HEK293 (cell line): ENCODE data around the gene NEURL1.

Experiments
- CTCF ChIA-PET: fragments of 350-600 bp; formaldehyde crosslinking; extraction: SDS; loops from one replicate; lab custom pipeline; 2021; ENCODE audit warnings: antibody characterized with exemption; lab: Yijun Ruan, JAX
- POLR2A ChIA-PET: fragments of 300-600 bp; formaldehyde crosslinking; extraction: SDS; loops from one replicate; lab custom pipeline; 2020; ENCODE audit warnings: antibody characterized with exemption, inconsistent platforms; lab: Yijun Ruan, JAX
- H3K27ac ChIP-seq: fragments of 200-500 bp; sonication (Bioruptor generic); 2 replicates; pipeline ENCODE4 v1.5.1; 2014; ENCODE audit warnings: low read depth, low read length, control low read depth, inconsistent platforms; ENCODE audit errors: extremely low read depth
- H3K36me3 ChIP-seq, 2 experiments: fragments of 200-500 bp in 1 of 2; sonication (Bioruptor generic) in 1 of 2; 1 replicate in 1 of 2; 2 replicates in 1 of 2; pipeline ENCODE4 v1.5.1; 2014 to 2017; ENCODE audit warnings: inconsistent platforms in 2 of 2, low read length in 2 of 2; ENCODE audit not compliant: control insufficient read depth in 2 of 2, insufficient read depth in 1 of 2
- H3K4me1 ChIP-seq: fragments of 200-500 bp; sonication (Bioruptor generic); 2 replicates; pipeline ENCODE4 v1.5.1; 2014; ENCODE audit warnings: mild to moderate bottlenecking, low read length, inconsistent platforms; ENCODE audit not compliant: control insufficient read depth, insufficient read depth
- H3K4me3 ChIP-seq: 2 replicates; pipeline ENCODE4 v1.5.1; 2011; ENCODE audit warnings: low read depth, mild to moderate bottlenecking, control low read depth, low read length, moderate library complexity
- H3K9me3 ChIP-seq: fragments of 200-500 bp; sonication (Bioruptor generic); 2 replicates; pipeline ENCODE4 v1.5.1; 2014; ENCODE audit warnings: low read depth, low read length, inconsistent platforms; ENCODE audit not compliant: control insufficient read depth, insufficient read depth
- BCL11A ChIP-seq: fragments of 450-650 bp; formaldehyde crosslinking; IDR thresholded peaks from 2 replicates; pipeline ENCODE4 v1.5.1; 2016; ENCODE audit warnings: low read depth, missing biosample characterization, missing genetic modification characterization
- HOXA7 ChIP-seq: sonication (generic); formaldehyde crosslinking; IDR thresholded peaks from 2 replicates; pipeline ENCODE4 v1.8.1; 2022; ENCODE audit warnings: missing genetic modification reagents, borderline replicate concordance
- HOXC10 ChIP-seq: sonication (generic); formaldehyde crosslinking; IDR thresholded peaks from 2 replicates; pipeline ENCODE4 v1.8.1; 2023; ENCODE audit warnings: mild to moderate bottlenecking, missing genetic modification reagents
- KLF1 ChIP-seq: fragments of 450-650 bp; formaldehyde crosslinking; IDR thresholded peaks from 2 replicates; pipeline ENCODE4 v1.5.1; 2016; ENCODE audit warnings: missing biosample characterization, missing genetic modification characterization
- MEIS1 ChIP-seq: sonication (generic); formaldehyde crosslinking; IDR thresholded peaks from 2 replicates; pipeline ENCODE4 v1.8.1; 2022; ENCODE audit warnings: missing genetic modification reagents, mild to moderate bottlenecking, borderline replicate concordance
- SP2 ChIP-seq: fragments of 450-650 bp; formaldehyde crosslinking; IDR thresholded peaks from 2 replicates; pipeline ENCODE4 v1.5.1; 2016; ENCODE audit warnings: missing biosample characterization, missing genetic modification characterization
- ZBTB48 ChIP-seq: fragments of 450-650 bp; formaldehyde crosslinking; IDR thresholded peaks from 2 replicates; pipeline ENCODE4 v1.5.1; 2016; ENCODE audit warnings: missing biosample characterization, missing genetic modification characterization
- ZEB2 ChIP-seq: fragments of 450-650 bp; formaldehyde crosslinking; IDR thresholded peaks from 2 replicates; pipeline ENCODE4 v1.5.1; 2016; ENCODE audit warnings: missing biosample characterization, missing genetic modification characterization
- ZIC2 ChIP-seq: fragments of 450-650 bp; formaldehyde crosslinking; IDR thresholded peaks from 2 replicates; pipeline ENCODE4 v1.5.1; 2016; ENCODE audit warnings: missing biosample characterization, missing genetic modification characterization
- ZNF146 ChIP-seq: fragments of 450-650 bp; formaldehyde crosslinking; IDR thresholded peaks from 2 replicates; pipeline ENCODE4 v1.5.1; 2016; ENCODE audit warnings: missing biosample characterization, missing genetic modification characterization
- ZNF157 ChIP-seq: fragments of 450-650 bp; formaldehyde crosslinking; IDR thresholded peaks from 2 replicates; pipeline ENCODE4 v1.5.1; 2016; ENCODE audit warnings: missing biosample characterization, missing genetic modification characterization
- ZNF169 ChIP-seq: fragments of 450-650 bp; formaldehyde crosslinking; IDR thresholded peaks from 2 replicates; pipeline ENCODE4 v1.5.1; 2016; ENCODE audit warnings: missing biosample characterization, missing genetic modification characterization
- ZNF223 ChIP-seq: fragments of 450-650 bp; formaldehyde crosslinking; IDR thresholded peaks from 2 replicates; pipeline ENCODE4 v1.5.1; 2016; ENCODE audit warnings: missing biosample characterization, missing genetic modification characterization
- ZNF239 ChIP-seq: fragments of 450-650 bp; formaldehyde crosslinking; IDR thresholded peaks from 2 replicates; pipeline ENCODE4 v1.5.1; 2016; ENCODE audit warnings: missing biosample characterization, missing genetic modification characterization
- ZNF274 ChIP-seq, 2 experiments: fragments of 200-500 bp in 1 of 2; fragments of 450-650 bp in 1 of 2; sonication (Bioruptor generic) in 1 of 2; formaldehyde crosslinking in 1 of 2; IDR thresholded peaks; 2 replicates each; pipeline versions ENCODE4 v1.5.1 to v1.6.1; 2014 to 2016; ENCODE audit warnings: borderline replicate concordance in 1 of 2, inconsistent platforms in 1 of 2, low read length in 1 of 2, missing biosample characterization in 1 of 2, missing genetic modification characterization in 1 of 2
- ZNF510 ChIP-seq: fragments of 450-650 bp; formaldehyde crosslinking; IDR thresholded peaks from 2 replicates; pipeline ENCODE4 v1.5.1; 2018; ENCODE audit warnings: mild to moderate bottlenecking, missing genetic modification characterization, missing biosample characterization; ENCODE audit not compliant: insufficient replicate concordance
- ZNF521 ChIP-seq: fragments of 450-650 bp; formaldehyde crosslinking; IDR thresholded peaks from 2 replicates; pipeline ENCODE4 v1.5.1; 2017; ENCODE audit warnings: missing biosample characterization, mild to moderate bottlenecking, missing genetic modification characterization
- ZNF530 ChIP-seq: fragments of 450-650 bp; formaldehyde crosslinking; IDR thresholded peaks from 2 replicates; pipeline ENCODE4 v1.5.1; 2016; ENCODE audit warnings: low read depth, missing biosample characterization, missing genetic modification characterization
- ZNF621 ChIP-seq: fragments of 450-650 bp; formaldehyde crosslinking; IDR thresholded peaks from 2 replicates; pipeline ENCODE4 v1.5.1; 2017; ENCODE audit warnings: missing biosample characterization, missing genetic modification characterization
- ZNF629 ChIP-seq: fragments of 450-650 bp; formaldehyde crosslinking; IDR thresholded peaks from 2 replicates; pipeline ENCODE4 v1.5.1; 2017; ENCODE audit warnings: missing biosample characterization, missing genetic modification characterization
- ZNF658 ChIP-seq: fragments of 450-650 bp; formaldehyde crosslinking; IDR thresholded peaks from 2 replicates; pipeline ENCODE4; 2016; ENCODE audit warnings: missing biosample characterization, missing genetic modification characterization
- ZNF660 ChIP-seq: fragments of 450-650 bp; IDR thresholded peaks from 2 replicates; pipeline ENCODE4 v1.5.1; 2018; ENCODE audit warnings: missing biosample characterization, mild to moderate bottlenecking, missing genetic modification characterization
- ZNF747 ChIP-seq: fragments of 450-650 bp; formaldehyde crosslinking; IDR thresholded peaks from 2 replicates; pipeline ENCODE4 v1.5.1; 2016; ENCODE audit warnings: missing biosample characterization, missing genetic modification characterization
- TF ChIP-seq, protein P1 (sequence below): fragments of 450-650 bp; formaldehyde crosslinking; IDR thresholded peaks from 2 replicates; pipeline ENCODE4 v1.5.1; 2016; ENCODE audit warnings: missing biosample characterization, missing genetic modification characterization
- TF ChIP-seq, protein P2 (sequence below): fragments of 450-650 bp; formaldehyde crosslinking; IDR thresholded peaks from 2 replicates; pipeline ENCODE4 v1.5.1; 2016; ENCODE audit warnings: missing biosample characterization, missing genetic modification characterization
- TF ChIP-seq, protein P3 (sequence below): fragments of 450-650 bp; formaldehyde crosslinking; IDR thresholded peaks from 2 replicates; pipeline ENCODE4 v1.5.1; 2016; ENCODE audit warnings: missing biosample characterization, missing genetic modification characterization

NEURL1 gene

DNA sequence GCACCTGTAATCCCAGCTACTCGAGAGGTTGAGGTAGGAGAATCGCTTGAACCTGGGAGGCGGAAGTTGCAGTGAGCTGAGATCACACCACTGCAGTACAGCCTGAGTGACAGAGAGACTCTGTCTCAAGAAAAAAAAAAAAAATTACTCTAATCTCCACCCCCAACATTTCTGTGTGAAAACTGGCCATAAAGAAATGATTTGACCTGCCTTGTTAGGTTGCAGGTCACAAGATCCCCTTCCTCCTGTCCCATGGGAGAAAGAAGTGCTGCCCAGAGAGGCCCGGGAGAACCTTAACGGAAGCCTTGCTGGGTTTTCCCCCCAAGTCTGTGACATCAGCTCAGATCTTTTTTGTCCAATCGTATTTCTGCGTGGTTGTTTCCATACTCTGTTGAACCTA, 26.1 kb upstream of the NEURL1 start (continued):
- TF ChIP-seq, protein P1, sequence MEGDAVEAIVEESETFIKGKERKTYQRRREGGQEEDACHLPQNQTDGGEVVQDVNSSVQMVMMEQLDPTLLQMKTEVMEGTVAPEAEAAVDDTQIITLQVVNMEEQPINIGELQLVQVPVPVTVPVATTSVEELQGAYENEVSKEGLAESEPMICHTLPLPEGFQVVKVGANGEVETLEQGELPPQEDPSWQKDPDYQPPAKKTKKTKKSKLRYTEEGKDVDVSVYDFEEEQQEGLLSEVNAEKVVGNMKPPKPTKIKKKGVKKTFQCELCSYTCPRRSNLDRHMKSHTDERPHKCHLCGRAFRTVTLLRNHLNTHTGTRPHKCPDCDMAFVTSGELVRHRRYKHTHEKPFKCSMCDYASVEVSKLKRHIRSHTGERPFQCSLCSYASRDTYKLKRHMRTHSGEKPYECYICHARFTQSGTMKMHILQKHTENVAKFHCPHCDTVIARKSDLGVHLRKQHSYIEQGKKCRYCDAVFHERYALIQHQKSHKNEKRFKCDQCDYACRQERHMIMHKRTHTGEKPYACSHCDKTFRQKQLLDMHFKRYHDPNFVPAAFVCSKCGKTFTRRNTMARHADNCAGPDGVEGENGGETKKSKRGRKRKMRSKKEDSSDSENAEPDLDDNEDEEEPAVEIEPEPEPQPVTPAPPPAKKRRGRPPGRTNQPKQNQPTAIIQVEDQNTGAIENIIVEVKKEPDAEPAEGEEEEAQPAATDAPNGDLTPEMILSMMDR (tag by site-specific recombination), result no peak

DNA sequence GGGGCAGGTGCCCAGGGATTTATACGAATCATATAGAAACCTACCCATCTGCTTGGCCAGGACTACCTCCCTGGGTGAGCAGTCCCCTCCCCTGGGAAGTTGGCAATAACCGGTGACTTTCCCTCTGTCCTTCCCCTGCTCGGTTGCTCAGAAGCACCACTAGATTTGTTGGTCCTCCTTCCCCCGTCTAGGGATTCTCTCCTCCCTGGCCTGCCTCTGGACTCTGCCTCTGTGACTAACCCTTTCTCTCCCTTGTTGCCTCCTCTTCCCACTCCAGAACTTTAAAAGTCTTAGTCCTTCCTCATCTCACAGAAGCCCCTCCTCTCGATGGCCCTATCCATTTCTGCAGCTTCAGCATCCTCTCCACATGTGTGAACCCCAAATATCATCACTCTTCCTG, 24.3 kb upstream of the NEURL1 start:
- TF ChIP-seq ZNF223, result no peak
- TF ChIP-seq SP2 (tag by site-specific recombination), result no peak
- no peak for TF ChIP-seq ZNF530 (tag by site-specific recombination)
- no peak for TF ChIP-seq ZNF146 (tag by site-specific recombination)
- TF ChIP-seq ZBTB48, result no peak
- TF ChIP-seq MEIS1 (CRISPR knock-in tag), result no peak
- TF ChIP-seq HOXC10 (CRISPR knock-in tag), result no peak
- TF ChIP-seq, protein P2, sequence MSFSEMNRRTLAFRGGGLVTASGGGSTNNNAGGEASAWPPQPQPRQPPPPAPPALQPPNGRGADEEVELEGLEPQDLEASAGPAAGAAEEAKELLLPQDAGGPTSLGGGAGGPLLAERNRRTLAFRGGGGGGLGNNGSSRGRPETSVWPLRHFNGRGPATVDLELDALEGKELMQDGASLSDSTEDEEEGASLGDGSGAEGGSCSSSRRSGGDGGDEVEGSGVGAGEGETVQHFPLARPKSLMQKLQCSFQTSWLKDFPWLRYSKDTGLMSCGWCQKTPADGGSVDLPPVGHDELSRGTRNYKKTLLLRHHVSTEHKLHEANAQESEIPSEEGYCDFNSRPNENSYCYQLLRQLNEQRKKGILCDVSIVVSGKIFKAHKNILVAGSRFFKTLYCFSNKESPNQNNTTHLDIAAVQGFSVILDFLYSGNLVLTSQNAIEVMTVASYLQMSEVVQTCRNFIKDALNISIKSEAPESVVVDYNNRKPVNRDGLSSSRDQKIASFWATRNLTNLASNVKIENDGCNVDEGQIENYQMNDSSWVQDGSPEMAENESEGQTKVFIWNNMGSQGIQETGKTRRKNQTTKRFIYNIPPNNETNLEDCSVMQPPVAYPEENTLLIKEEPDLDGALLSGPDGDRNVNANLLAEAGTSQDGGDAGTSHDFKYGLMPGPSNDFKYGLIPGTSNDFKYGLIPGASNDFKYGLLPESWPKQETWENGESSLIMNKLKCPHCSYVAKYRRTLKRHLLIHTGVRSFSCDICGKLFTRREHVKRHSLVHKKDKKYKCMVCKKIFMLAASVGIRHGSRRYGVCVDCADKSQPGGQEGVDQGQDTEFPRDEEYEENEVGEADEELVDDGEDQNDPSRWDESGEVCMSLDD (tag by site-specific recombination), result no peak
- TF ChIP-seq BCL11A (tag by site-specific recombination), result no peak
- TF ChIP-seq, protein P3, sequence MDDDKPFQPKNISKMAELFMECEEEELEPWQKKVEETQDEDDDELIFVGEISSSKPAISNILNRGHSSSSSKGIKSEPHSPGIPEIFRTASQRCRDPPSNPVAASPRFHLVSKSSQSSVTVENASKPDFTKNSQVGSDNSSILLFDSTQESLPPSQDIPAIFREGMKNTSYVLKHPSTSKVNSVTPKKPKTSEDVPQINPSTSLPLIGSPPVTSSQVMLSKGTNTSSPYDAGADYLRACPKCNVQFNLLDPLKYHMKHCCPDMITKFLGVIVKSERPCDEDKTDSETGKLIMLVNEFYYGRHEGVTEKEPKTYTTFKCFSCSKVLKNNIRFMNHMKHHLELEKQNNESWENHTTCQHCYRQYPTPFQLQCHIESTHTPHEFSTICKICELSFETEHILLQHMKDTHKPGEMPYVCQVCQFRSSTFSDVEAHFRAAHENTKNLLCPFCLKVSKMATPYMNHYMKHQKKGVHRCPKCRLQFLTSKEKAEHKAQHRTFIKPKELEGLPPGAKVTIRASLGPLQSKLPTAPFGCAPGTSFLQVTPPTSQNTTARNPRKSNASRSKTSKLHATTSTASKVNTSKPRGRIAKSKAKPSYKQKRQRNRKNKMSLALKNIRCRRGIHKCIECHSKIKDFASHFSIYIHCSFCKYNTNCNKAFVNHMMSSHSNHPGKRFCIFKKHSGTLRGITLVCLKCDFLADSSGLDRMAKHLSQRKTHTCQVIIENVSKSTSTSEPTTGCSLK, result no peak
- no peak for TF ChIP-seq ZNF510 (tag by site-specific recombination)
- no peak for TF ChIP-seq ZNF747 (tag by site-specific recombination)
- no peak overlapping the region for H3K27ac ChIP-seq
- ChIA-PET POLR2A (no interaction called here), CTCF (interaction anchor here (0.7 to 1.7 kb wide), 2 partner anchors 10 to 124 kb away, joined by 3 read pairs; partner anchors contain the start of gene CALHM3)
- no peaks in the 10 kb centered on the region for H3K9me3 ChIP-seq
- H3K4me3 ChIP-seq, result no peak overlapping the region
- no peaks in the 10 kb centered on the region for H3K4me1 ChIP-seq
- no peaks in the 10 kb centered on the region for H3K36me3 ChIP-seq

DNA sequence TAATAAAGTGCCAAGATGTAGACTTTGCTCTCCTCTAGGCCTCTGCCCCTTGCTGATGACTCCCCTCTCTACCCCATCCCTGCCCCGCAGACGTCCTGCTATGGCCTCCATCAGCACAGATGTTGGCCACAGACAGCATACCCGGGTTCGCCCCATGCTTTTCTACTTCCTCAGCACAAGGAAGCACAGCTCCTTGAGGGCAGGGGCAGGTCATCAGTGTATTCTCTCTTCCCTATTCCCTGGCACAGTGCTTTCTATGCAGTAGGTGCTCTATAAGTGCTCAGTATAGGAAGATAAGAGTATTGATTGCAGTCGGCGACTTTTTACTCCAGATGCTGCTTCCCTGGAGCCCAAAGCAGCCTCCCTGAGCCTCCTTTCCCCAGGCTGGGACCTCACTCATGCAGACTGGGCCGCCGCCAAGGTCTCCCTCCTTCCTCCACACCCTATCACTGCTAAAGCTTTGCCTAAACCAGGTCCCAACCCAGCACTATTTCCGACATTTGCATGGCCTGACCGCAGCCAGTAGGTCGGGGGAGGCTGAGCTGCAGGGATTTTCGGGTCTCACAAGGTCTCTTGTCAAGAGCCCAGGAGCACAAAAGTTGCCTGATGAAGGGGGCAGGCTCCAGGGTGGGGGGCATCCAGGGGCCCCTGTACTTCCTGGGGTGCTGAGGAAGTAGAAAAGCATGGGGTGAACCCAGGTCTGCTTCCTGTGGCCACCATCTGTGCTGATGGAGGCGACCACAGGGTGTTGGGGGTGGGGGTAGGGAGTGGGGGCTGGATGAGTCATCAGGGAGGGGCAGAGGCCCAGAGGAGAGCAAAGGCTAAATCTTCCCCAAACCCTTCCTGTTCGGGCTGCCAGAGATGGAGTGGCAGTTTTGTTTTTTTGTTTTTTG, 22.5 kb upstream of the NEURL1 start:
- ChIA-PET POLR2A (no interaction called here), CTCF (interaction anchor here (0.6 kb wide), 1 partner anchor 107 kb away, joined by 5 read pairs; no protein-coding TSS in a partner anchor)
- Histone ChIP-seq H3K9me3 (no peaks in the 10 kb centered on the region), H3K4me3 (no peak overlapping the region), H3K36me3 (no peaks in the 10 kb centered on the region), H3K27ac (no peak overlapping the region), H3K4me1 (no peaks in the 10 kb centered on the region)
- TF ChIP-seq ZNF660 (tag by site-specific recombination) (no peak), ZNF621 (tag by site-specific recombination) (no peak), ZNF274 (IDR thresholded peaks at IDR 0.05; ENCODE audit: low read length) (no peak), ZNF274 (tag by site-specific recombination; IDR thresholded peaks at IDR 0.05; ENCODE audit: borderline replicate concordance) (no peak), ZNF239 (no peak), ZNF169 (tag by site-specific recombination) (no peak), ZNF521 (tag by site-specific recombination) (no peak), HOXA7 (no peak), ZNF629 (no peak), ZIC2 (tag by site-specific recombination) (peak; percentile 13; the same call in 1 of the 2 replicates), ZNF157 (no peak), KLF1 (tag by site-specific recombination) (0 out of 2 replicates have a peak, but pooled peaks have one; percentile 20), ZNF658 (tag by site-specific recombination) (no peak), ZEB2 (tag by site-specific recombination) (no peak)
